ENCODE measurements around the gene SNX33. TPM values are rescaled to one million over a fixed set of nuclear protein-coding genes. Genes with fewer than 3 reads are reported as not detected.
"Not testable (repeated sequence)": the region's sequence is repeated elsewhere in the genome, so short reads cannot be mapped to it uniquely, and the experiment has no call there.

SNX33 gene
- total RNA-seq, 1 donor from 2014 or later, result 13.3 TPM

DNA sequence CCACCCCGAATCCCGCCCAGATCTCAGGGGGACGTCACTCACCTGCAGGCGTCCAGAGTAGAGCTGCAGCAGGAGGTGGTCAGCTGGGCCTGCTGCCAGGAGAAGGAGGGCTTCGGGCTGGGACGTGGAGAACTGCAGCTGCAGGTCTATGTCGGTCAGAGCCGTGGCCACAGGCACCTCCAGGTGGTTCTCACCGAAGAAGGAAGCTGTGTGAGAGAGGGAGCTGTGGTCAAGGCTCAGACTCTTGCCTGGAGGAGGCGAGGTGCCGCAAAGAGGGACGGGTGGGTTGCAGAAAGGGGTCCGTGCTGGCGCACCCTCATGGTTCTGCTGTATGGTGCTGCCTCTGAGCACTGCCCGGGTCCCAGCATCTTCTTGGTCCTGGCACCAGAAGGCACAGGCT lies 45.3 kb downstream of the SNX33 start:
- ATAC-seq; DNase-seq (ENCODE audit: missing footprints); intact Hi-C loops (cut with DNase I): not testable (repeated sequence)

- ATAC-seq (no peak), DNase-seq (ENCODE audit: missing footprints) (no peak)
- intact Hi-C loops (cut with DNase I), result no loop called here
Measured at GRCh38 chr15:75693501-75694240, 46.0 kb downstream of the SNX33 start.

DNA sequence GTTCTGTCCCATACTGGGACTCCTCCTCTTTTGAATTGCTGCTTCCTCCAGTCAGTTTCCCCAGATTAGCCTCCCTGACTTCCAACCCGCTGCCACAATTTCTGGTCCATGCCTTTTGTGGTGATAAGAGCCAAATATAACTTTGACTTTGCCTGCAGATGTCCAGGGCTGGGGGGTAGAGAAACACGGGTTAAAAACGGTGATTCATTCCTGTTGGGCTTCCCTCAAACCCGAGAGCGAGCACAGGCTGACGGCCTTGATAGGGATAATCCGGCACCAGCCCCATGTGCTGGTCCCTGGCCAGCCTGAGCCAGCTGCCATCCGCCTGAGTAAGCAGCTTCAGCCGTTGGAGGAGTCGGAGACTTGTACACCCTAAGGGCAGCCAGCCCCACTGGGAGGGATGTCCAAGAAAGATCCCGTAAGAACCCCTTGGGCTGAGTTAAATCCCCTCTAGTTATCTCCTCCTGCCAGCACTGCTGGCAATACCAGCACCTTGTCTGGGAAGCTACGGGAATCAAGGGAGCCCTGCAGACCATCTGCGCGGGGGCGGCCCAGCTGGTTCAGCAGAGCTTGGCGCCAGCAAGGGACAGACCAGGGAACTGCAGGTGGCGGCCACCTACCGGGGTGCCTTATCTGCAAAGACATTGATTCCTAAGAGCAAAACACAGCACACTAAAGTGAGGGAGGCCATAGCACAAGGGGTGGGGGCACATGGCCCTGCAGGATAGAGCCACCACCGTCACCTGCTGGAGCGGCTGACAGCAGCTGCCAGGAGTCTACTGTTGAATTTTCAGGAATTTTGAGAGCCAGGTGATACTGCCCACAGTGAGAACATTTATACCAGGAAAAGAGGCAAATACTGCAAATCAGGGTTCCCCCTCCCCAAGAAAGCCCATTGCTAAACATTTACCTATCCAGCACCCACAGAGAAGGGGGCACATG lies 46.8 kb downstream of the SNX33 start:
- intact Hi-C loops (cut with DNase I), result loop anchor here (5.0 kb wide), 1 partner anchor 38 kb away; no protein-coding TSS in a partner anchor
- peak; percentile 88 for DNase-seq (ENCODE audit: missing footprints)
- ATAC-seq, result peak; percentile 90

GRCh38 chr15:75695220-75695619 lies 47.5 kb downstream of the SNX33 start:
- DNase-seq (ENCODE audit: missing footprints), result no peak
- intact Hi-C loops (cut with DNase I), result loop anchor here (5.0 kb wide), 1 partner anchor 37 kb away; no protein-coding TSS in a partner anchor
- no peak for ATAC-seq

DNA sequence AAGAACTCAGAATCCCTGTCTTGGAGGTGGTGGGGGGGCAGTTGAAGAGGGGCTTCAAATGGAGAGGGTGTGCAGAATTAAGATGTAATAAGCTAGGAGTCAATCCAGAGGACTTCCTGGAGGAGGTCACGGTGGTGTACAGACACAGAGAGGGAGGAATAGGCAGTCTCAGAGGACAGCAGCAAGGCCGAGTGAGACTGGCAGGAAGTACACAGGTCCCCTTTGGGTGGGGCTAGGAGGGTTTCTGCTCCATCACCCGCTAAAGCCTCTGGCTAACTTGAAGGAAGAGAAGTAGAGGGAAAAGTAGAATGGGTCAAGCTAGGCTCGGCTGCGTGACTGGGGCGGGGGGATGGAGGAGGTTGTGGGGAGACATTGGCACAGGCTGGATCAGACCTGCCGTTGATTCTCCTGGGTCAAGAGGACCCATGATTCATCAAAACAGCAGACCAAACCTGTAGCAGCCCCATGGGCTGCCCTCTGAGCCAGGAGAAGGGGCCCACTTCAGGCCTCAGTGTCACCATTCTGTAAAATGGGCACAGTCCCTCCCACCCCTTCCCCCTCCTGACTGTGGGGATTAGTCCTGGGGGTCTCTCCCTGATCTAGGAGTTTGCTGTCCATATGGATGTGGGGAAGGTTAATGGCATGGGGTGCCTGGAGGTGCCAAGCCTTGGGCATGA lies 48.1 kb downstream of the SNX33 start:
- no peak for ATAC-seq
- DNase-seq (ENCODE audit: missing footprints), result no peak
- intact Hi-C loops (cut with DNase I), result loop anchor here (5.0 kb wide), 1 partner anchor 37 kb away; no protein-coding TSS in a partner anchor

GRCh38 chr15:75696311-75696720 lies 48.6 kb downstream of the SNX33 start:
- DNase-seq (ENCODE audit: missing footprints) (no peak), ATAC-seq (no peak)
- intact Hi-C loops (cut with DNase I), result loop anchor here (5.0 kb wide), 1 partner anchor 36 kb away; no protein-coding TSS in a partner anchor

- no peak for DNase-seq (ENCODE audit: missing footprints)
- ATAC-seq, result no peak
- intact Hi-C loops (cut with DNase I), result loop anchor here (5.0 kb wide), 1 partner anchor 35 kb away; no protein-coding TSS in a partner anchor
Measured at GRCh38 chr15:75696854-75697259, 49.1 kb downstream of the SNX33 start.

- no peak for DNase-seq (ENCODE audit: missing footprints)
- no peak for ATAC-seq
- intact Hi-C loops (cut with DNase I), result loop anchor here (5.0 kb wide), 1 partner anchor 35 kb away; no protein-coding TSS in a partner anchor
Measured at GRCh38 chr15:75697523-75697922, 49.8 kb downstream of the SNX33 start.

- intact Hi-C loops (cut with DNase I), result loop anchor here (5.0 kb wide), 1 partner anchor 34 kb away; no protein-coding TSS in a partner anchor
- DNase-seq (ENCODE audit: missing footprints); ATAC-seq: not testable (repeated sequence)
Measured at GRCh38 chr15:75697974-75698747, 50.4 kb downstream of the SNX33 start.

DNA sequence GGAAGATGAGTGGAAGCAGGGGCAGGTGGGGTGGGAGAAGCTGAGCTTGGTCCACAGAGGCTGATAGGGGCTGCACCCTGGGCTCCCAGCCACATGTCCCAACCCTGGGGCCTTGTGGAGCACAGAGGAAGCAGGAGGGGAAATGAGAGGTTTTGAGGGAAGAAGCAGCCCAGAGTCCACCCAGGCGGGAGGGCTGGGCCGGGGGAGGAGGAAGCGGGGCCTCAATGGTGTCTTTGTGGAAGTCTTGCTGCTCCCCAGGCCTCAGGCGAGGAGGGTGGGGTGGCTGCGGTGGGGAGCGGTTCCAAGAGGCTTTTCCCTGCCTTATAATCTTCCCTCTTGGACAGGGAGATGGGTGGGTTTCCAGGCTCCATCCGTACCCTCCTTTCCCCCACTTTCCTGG lies 51.8 kb downstream of the SNX33 start:
- intact Hi-C loops (cut with DNase I), result loop anchor here (5.0 kb wide), 1 partner anchor 33 kb away; no protein-coding TSS in a partner anchor
- not testable (repeated sequence) for DNase-seq (ENCODE audit: missing footprints)
- peak; percentile 34 for ATAC-seq

GRCh38 chr15:75699961-75700874 lies 52.5 kb downstream of the SNX33 start:
- DNase-seq (ENCODE audit: missing footprints) (peak; percentile 81), ATAC-seq (peak; percentile 57)
- intact Hi-C loops (cut with DNase I), result loop anchor here (5.0 kb wide), 1 partner anchor 32 kb away; no protein-coding TSS in a partner anchor

DNA sequence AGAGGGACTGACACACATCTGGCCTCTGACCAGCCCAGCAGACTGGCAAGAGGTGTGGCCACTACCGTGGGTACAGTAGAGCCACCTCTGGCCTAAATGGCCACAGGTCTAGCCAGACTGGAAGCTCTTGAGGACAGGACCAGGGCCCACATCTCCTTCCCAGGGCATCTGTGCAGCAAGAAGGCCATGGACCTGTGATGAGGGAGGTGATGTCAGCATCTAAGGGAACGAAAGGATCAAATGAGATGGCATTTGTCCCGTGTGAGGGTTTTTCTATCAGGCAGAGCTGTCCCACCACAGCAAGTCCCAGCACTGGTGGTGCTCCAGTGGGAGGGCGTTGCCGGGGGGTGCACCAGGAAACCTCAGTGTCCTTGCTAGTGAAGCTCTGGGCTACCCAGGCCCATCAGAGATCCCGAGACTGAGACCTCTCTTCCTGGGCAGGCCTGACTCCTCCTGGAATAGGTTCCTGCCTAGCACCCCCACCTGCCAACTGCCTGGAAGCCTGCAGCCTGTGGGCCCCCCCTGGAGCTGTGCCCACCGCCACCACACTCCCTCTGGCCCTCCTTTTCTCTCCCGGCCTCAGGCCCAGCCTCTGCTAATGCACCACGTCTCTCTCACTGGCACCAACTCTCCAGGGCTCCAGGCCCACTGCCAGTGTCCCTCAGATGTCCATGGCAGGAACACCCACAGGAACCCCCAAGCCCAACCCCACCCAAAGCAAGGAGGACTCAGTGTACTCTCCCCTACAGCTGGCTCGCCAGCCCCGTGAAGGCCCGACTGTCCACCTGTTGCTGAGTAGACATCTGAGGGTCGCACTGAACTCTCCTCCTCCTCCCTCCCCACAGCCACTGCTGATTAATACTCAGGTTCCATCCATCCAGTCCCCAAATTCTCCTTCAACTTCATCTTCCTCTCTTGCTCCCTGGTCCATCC lies 53.6 kb downstream of the SNX33 start:
- DNase-seq (ENCODE audit: missing footprints); ATAC-seq; intact Hi-C loops (cut with DNase I): not testable (repeated sequence)

- ATAC-seq, result no peak
- intact Hi-C loops (cut with DNase I), result no loop called here
- no peak for DNase-seq (ENCODE audit: missing footprints)
Measured at GRCh38 chr15:75702436-75702835, 54.7 kb downstream of the SNX33 start.

GRCh38 chr15:75703440-75704262 lies 55.9 kb downstream of the SNX33 start:
- ATAC-seq; intact Hi-C loops (cut with DNase I); DNase-seq (ENCODE audit: missing footprints): not testable (repeated sequence)

DNA sequence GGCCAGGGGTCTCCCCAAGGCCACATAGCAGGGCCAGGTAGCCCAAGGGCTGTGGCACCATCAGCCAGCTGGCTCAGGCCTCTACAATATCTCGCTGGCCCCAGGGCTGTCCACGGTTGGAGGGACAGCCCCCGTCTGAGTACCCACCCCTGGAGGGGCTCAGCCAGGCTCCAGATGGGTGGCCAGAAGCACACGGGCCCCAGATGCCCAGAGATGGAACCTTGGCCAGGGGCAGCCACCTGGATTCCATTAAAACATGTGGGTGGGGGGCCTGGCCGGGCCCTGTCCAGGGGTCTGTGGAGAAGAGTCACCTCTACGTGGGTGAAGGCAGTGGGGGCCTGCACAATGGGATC lies 56.5 kb downstream of the SNX33 start:
- no peak for ATAC-seq
- no peak for DNase-seq (ENCODE audit: missing footprints)
- intact Hi-C loops (cut with DNase I), result no loop called here

All from Right ventricle myocardium inferior (tissue), 1 donor.